ENCODE results near the gene MPND. TPM values are rescaled to one million over a fixed set of nuclear protein-coding genes. Genes with fewer than 3 reads are reported as not detected.

MPND gene
- total RNA-seq, 1 experiment from 2014 or later = 37.0 TPM

- Histone ChIP-seq H2BK12ac (ENCODE audit: insufficient read length, low read depth, low read length) (no peak overlapping the region), H4K20me1 (ENCODE audit: control insufficient read depth, insufficient read depth, insufficient read length) (no peaks in the 10 kb centered on the region), H4K91ac (ENCODE audit: insufficient read length, low read depth, low read length) (no peak overlapping the region), H3K79me1 (ENCODE audit: insufficient read depth, low read depth, low read length, poor library complexity, severe bottlenecking) (peaks cover 4% of the 10 kb centered on the region), H3K9me3 (ENCODE audit: control insufficient read depth, low read depth, low read length) (no peaks in the 10 kb centered on the region), H3K23ac (ENCODE audit: insufficient read length, low read depth, low read length) (no peak overlapping the region), H4K5ac (ENCODE audit: insufficient read length, low read depth, low read length) (no peak overlapping the region), H3K9ac (ENCODE audit: extremely low read depth, insufficient read length, low read length) (no peak overlapping the region), H4K8ac (replicated peaks; ENCODE audit: insufficient read length, low read depth, low read length) (no peak overlapping the region), H3K23me2 (ENCODE audit: insufficient read length, low read depth, low read length, poor library complexity, severe bottlenecking) (no peaks in the 10 kb centered on the region), H2BK120ac (ENCODE audit: low read depth, low read length, poor library complexity, severe bottlenecking) (no peak overlapping the region), H3K79me2 (ENCODE audit: insufficient read depth, low read length) (no peaks in the 10 kb centered on the region; the same call in 1 of the 2 replicates), H3K4ac (ENCODE audit: low read depth, low read length) (no peak overlapping the region), H2BK5ac (ENCODE audit: insufficient read length, low read length) (no peak overlapping the region), H3K27ac (ENCODE audit: insufficient read length, low read depth, low read length) (no peak overlapping the region), H2BK20ac (ENCODE audit: low read depth, low read length, poor library complexity, severe bottlenecking) (no peak overlapping the region), H2BK15ac (ENCODE audit: low read depth, low read length) (no peak overlapping the region), H3K4me2 (ENCODE audit: insufficient read depth, insufficient read length, low read length) (no peak overlapping the region), H2AK5ac (ENCODE audit: insufficient read length, low read length) (no peak overlapping the region), H3K56ac (ENCODE audit: insufficient read length, low read depth, low read length) (no peak overlapping the region), H3T11ph (ENCODE audit: low read length) (no peak overlapping the region), H2AFZ (ENCODE audit: low read length) (no peak overlapping the region), H3K27me3 (ENCODE audit: insufficient read depth, low read length) (no peaks in the 10 kb centered on the region), H3K14ac (ENCODE audit: insufficient read depth, low read length) (no peak overlapping the region), H3K18ac (ENCODE audit: insufficient read length, low read depth, low read length) (no peak overlapping the region), H3K4me1 (ENCODE audit: insufficient read depth, low read length) (peaks cover under 1% of the 10 kb centered on the region; the same call in 1 of the 2 replicates)
- no peak for TF ChIP-seq CTCF (conservative IDR thresholded peaks at IDR 0.05)
- Mint-ChIP-seq H3K36me3 (ENCODE audit: insufficient read depth in 1 of 3, low read depth in 3 of 3) (peaks cover 3 to 10% (median 8%) of the 10 kb centered on the region in 3 experiments; a peak in 4 of 7 replicates), H3K4me3 (no peak overlapping the region), H3K4me1 (peaks cover 18 to 30% of the 10 kb centered on the region in 2 experiments), H3K27me3 (ENCODE audit: low read depth) (peaks cover 4% of the 10 kb centered on the region; the same call in 1 of the 2 replicates), H3K27ac (peak overlapping the region in 2 of 3 experiments; percentile 31 to 39; a peak in 1 of 7 replicates), H3K9me3 (no peaks in the 10 kb centered on the region)
- WGBS (ENCODE audit: extremely low coverage, insufficient read length, low lambda C conversion rate) = no CpG with 5 or more reads among the region's 15 CpGs
- DNase-seq = no peak
Measured at GRCh38 chr19:4370418-4371041, 27.2 kb downstream of the MPND start.

Data from H9 (cell line).